H1 (cell line): ENCODE results near the gene SCARF1. TPM values are rescaled to one million over a fixed set of nuclear protein-coding genes. Genes with fewer than 3 reads are reported as not detected.

ENCODE experiments used
- CTCF ChIA-PET: fragments of 300-600 bp; sonication (Branson Sonifier 250); formaldehyde crosslinking; loops from one replicate; lab custom pipeline; 2021; ENCODE audit not compliant: partially characterized antibody; lab: Charles Lee
- POLR2A ChIA-PET: fragments of 300-600 bp; sonication (Branson Sonifier 250); formaldehyde crosslinking; loops from one replicate; lab custom pipeline; 2021; ENCODE audit warnings: inconsistent platforms; ENCODE audit not compliant: partially characterized antibody; lab: Charles Lee
- DNase-seq, 2 experiments: peaks; one replicate each; pipeline versions ENCODE4 v3.0.0 to v3.0.0-alpha.2; 2010 to 2022; ENCODE audit warnings: low spot score in 2 of 2, low read depth in 1 of 2, mixed read lengths in 1 of 2
- FAIRE-seq: peaks from 2 replicates; lab custom pipeline; 2011; peaks lifted over from hg19 to GRCh38; lab: Jason Lieb, UNC
- H2AFZ ChIP-seq: 2 replicates; pipeline ENCODE4 v1.8.1; 2012; ENCODE audit warnings: low read length, inconsistent platforms
- H2AK5ac ChIP-seq: 2 replicates; pipeline ENCODE4 v1.6.1; 2013; ENCODE audit warnings: low read depth, low read length
- H2BK120ac ChIP-seq: replicated peaks from 2 replicates; pipeline ENCODE3; 2013; ENCODE audit warnings: low read depth, low read length, inconsistent platforms
- H2BK12ac ChIP-seq: 2 replicates; pipeline ENCODE4 v1.6.1; 2013; ENCODE audit warnings: low read depth, low read length
- H2BK15ac ChIP-seq: 2 replicates; pipeline ENCODE4 v1.6.1; 2013; ENCODE audit warnings: low read length
- H2BK20ac ChIP-seq: 2 replicates; pipeline ENCODE4 v1.6.1; 2013; ENCODE audit warnings: low read length
- H2BK5ac ChIP-seq: 2 replicates; pipeline ENCODE4 v1.6.1; 2013; ENCODE audit warnings: low read depth, low read length
- H3K14ac ChIP-seq: 2 replicates; pipeline ENCODE4 v1.6.1; 2013; ENCODE audit warnings: inconsistent platforms; ENCODE audit not compliant: insufficient read length
- H3K18ac ChIP-seq: 2 replicates; pipeline ENCODE4 v1.6.1; 2013; ENCODE audit warnings: low read length; ENCODE audit errors: extremely low read depth
- H3K23ac ChIP-seq: 2 replicates; pipeline ENCODE4 v1.6.1; 2013; ENCODE audit warnings: inconsistent platforms; ENCODE audit not compliant: insufficient read length
- H3K23me2 ChIP-seq: 2 replicates; pipeline ENCODE4 v1.6.1; 2013; ENCODE audit warnings: low read depth, low read length
- H3K27ac ChIP-seq: 2 replicates; pipeline ENCODE4 v1.6.1; 2011; ENCODE audit warnings: low read depth, low read length, inconsistent platforms
- H3K27me3 ChIP-seq, 4 experiments: replicated peaks in 1 of 4; 1 replicate in 1 of 4; 2 replicates in 3 of 4; pipeline versions ENCODE4 v1.6.1 to v1.8.1; 2011 to 2013; ENCODE audit warnings: low read length in 3 of 4, mild to moderate bottlenecking in 3 of 4, inconsistent platforms in 2 of 4, mixed read lengths in 2 of 4, moderate library complexity in 1 of 4; ENCODE audit not compliant: control insufficient read depth in 3 of 4, insufficient read depth in 3 of 4; ENCODE audit errors: extremely low read depth in 1 of 4
- H3K36me3 ChIP-seq, 4 experiments: 2 replicates each; pipeline versions ENCODE4 v1.6.1 to v1.8.1; 2011 to 2013; ENCODE audit warnings: mild to moderate bottlenecking in 4 of 4, low read length in 3 of 4, moderate library complexity in 2 of 4, control low read depth in 1 of 4, inconsistent platforms in 1 of 4; ENCODE audit not compliant: insufficient read depth in 4 of 4, control insufficient read depth in 2 of 4
- H3K4ac ChIP-seq: replicated peaks from 2 replicates; pipeline ENCODE3; 2013; ENCODE audit warnings: low read length, low read depth, mixed read lengths, inconsistent platforms; ENCODE audit not compliant: insufficient read length
- H3K4me1 ChIP-seq, 4 experiments: replicated peaks in 1 of 4; 1 replicate in 1 of 4; 2 replicates in 3 of 4; pipeline versions ENCODE4 v1.6.1 to v1.8.1; 2011 to 2013; ENCODE audit warnings: low read length in 3 of 4, inconsistent platforms in 2 of 4, mixed read lengths in 1 of 4; ENCODE audit not compliant: insufficient read depth in 4 of 4, control insufficient read depth in 3 of 4
- H3K4me2 ChIP-seq, 2 experiments: 2 replicates each; pipeline versions ENCODE4 v1.6.1 to v1.8.1; 2011 to 2013; ENCODE audit warnings: low read depth in 2 of 2, low read length in 2 of 2, control low read depth in 1 of 2, inconsistent platforms in 1 of 2, mild to moderate bottlenecking in 1 of 2; ENCODE audit not compliant: insufficient read depth in 1 of 2
- H3K4me3 ChIP-seq, 4 experiments: fragments of 200-600, 300-600 bp in 1 of 4; sonication (generic), shearing (Covaris generic), sonication (Bioruptor Twin) in 1 of 4; 2 replicates each; pipeline versions ENCODE4 v1.5.1 to v1.8.1; 2011 to 2016; ENCODE audit warnings: low read length in 4 of 4, low read depth in 3 of 4, control low read depth in 2 of 4, inconsistent platforms in 2 of 4, mild to moderate bottlenecking in 2 of 4, mixed read lengths in 1 of 4, moderate library complexity in 1 of 4; ENCODE audit not compliant: insufficient read depth in 2 of 4; ENCODE audit errors: extremely low read depth in 1 of 4
- H3K56ac ChIP-seq: replicated peaks from 2 replicates; pipeline ENCODE3; 2013; ENCODE audit warnings: low read depth, mild to moderate bottlenecking, mixed read lengths, low read length, inconsistent platforms; ENCODE audit not compliant: insufficient read length
- H3K79me1 ChIP-seq: 2 replicates; pipeline ENCODE4 v1.6.1; 2013; ENCODE audit warnings: low read depth, low read length, control low read depth
- H3K79me2 ChIP-seq, 2 experiments: 2 replicates each; pipeline versions ENCODE4 v1.6.1 to v1.8.1; 2012 to 2013; ENCODE audit warnings: low read length in 2 of 2, mild to moderate bottlenecking in 2 of 2, inconsistent platforms in 1 of 2; ENCODE audit not compliant: insufficient read depth in 2 of 2, control insufficient read depth in 1 of 2
- H3K9ac ChIP-seq, 4 experiments: replicated peaks in 1 of 4; 1 replicate in 1 of 4; 2 replicates in 3 of 4; pipeline versions ENCODE4 v1.6.1 to v1.8.1; 2011 to 2013; ENCODE audit warnings: low read depth in 3 of 4, low read length in 3 of 4, control low read depth in 2 of 4, mild to moderate bottlenecking in 2 of 4, moderate library complexity in 2 of 4, inconsistent platforms in 1 of 4; ENCODE audit errors: extremely low read depth in 1 of 4
- H3K9me3 ChIP-seq, 2 experiments: 2 replicates each; pipeline versions ENCODE4 v1.6.1 to v1.8.1; 2012 to 2013; ENCODE audit warnings: mild to moderate bottlenecking in 2 of 2, moderate library complexity in 2 of 2, control low read depth in 1 of 2, inconsistent platforms in 1 of 2, low read depth in 1 of 2, low read length in 1 of 2, mixed read lengths in 1 of 2; ENCODE audit not compliant: insufficient read depth in 2 of 2
- H4K20me1 ChIP-seq, 2 experiments: replicated peaks in 1 of 2; 2 replicates each; pipeline versions ENCODE3 to v1.8.1; 2011 to 2013; ENCODE audit warnings: inconsistent platforms in 2 of 2, low read length in 2 of 2, mild to moderate bottlenecking in 1 of 2; ENCODE audit not compliant: insufficient read depth in 2 of 2, control insufficient read depth in 1 of 2
- H4K5ac ChIP-seq: 2 replicates; pipeline ENCODE4 v1.6.1; 2013; ENCODE audit warnings: low read length, low read depth, mixed read lengths, inconsistent platforms; ENCODE audit not compliant: insufficient read length
- H4K8ac ChIP-seq: 2 replicates; pipeline ENCODE4 v1.8.0; 2013; ENCODE audit warnings: mild to moderate bottlenecking, moderate library complexity, low read length, inconsistent platforms; ENCODE audit not compliant: insufficient read depth; ENCODE audit errors: extremely low read depth
- H4K91ac ChIP-seq: replicated peaks from 2 replicates; pipeline ENCODE3; 2013; ENCODE audit warnings: low read length, mixed read lengths, inconsistent platforms; ENCODE audit not compliant: insufficient read length
- CEBPB ChIP-seq: IDR thresholded peaks from 2 replicates; pipeline ENCODE4 v1.6.1; 2012; ENCODE audit warnings: low read depth, low read length
- GABPA ChIP-seq: IDR thresholded peaks from 2 replicates; pipeline ENCODE4 v1.6.1; 2011; ENCODE audit warnings: mild to moderate bottlenecking, low read length, moderate library complexity, borderline replicate concordance; ENCODE audit not compliant: insufficient read depth
- SRF ChIP-seq: IDR thresholded peaks from 2 replicates; pipeline ENCODE4 v1.6.1; 2011; ENCODE audit warnings: mild to moderate bottlenecking, low read depth, low read length, moderate library complexity
- WGBS, 2 experiments: shearing (Covaris generic) in 1 of 2; methylation state at CpG; one replicate each; pipeline versions ENCODE4 v1.1.6 to v1.1.7; 2013 to 2015; ENCODE audit warnings: low lambda C conversion rate in 2 of 2, mixed read lengths in 2 of 2, inconsistent platforms in 1 of 2, low coverage in 1 of 2, missing lambda C conversion rate in 1 of 2; ENCODE audit not compliant: insufficient replicate concordance in 2 of 2, insufficient coverage in 1 of 2, insufficient read length in 1 of 2; ENCODE audit errors: extremely low coverage in 1 of 2, missing lambda C conversion rate in 1 of 2; 5-methylcytosine and 5-hydroxymethylcytosine counted together
- polyA plus RNA-seq, 7 experiments: library from polyadenylated mRNA; depleted of rRNA in 3 of 7; stranded (reverse) in 5 of 7; unstranded in 2 of 7; fragments of >200 nt in 5 of 7; fragments of 200-250 nt in 2 of 7; gene quantifications; 1 replicate in 5 of 7; 2 replicates in 1 of 7; 4 replicates in 1 of 7; pipeline versions ENCODE4 v1.2.1 to v1.2.3, GENCODE V29; 2011 to 2013; ENCODE audit warnings: missing spikeins in 2 of 7, mixed read lengths in 2 of 7
- total RNA-seq: library from RNA; stranded (reverse); fragmentation: NEBNext Ultra II Directional; extraction: Animal tissue kit (Norgen Biotek cat#: 25700); gene quantifications from 2 replicates; pipeline ENCODE4 v1.2.1, GENCODE V29; 2021

Gene SCARF1
- total and polyA plus RNA-seq, 2 of the 8 experiments (the other 6 are each of a cell fraction or from before 2014, with no cell fraction given) = 1.1 to 1.6 TPM

DNA sequence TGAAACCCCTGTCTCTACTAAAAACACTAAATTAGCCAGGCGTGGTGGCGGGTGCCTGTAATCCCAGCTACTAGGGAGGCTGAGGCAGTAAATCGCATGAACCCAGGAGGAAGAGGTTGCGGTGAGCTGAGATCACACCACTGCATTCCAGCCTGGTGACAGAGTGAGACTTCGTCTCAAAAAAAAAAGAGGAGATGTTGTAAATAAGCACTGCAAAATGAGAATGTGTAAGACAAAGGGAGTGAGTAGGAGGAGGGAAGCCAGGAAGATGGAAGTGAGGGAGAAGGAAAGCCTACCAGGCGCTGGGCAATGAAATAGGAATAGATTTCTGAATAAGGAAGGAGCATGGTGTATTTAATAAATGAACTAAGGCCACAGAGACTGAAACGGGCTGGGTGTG is 47.8 kb upstream of the SCARF1 start:
- Histone ChIP-seq H3K56ac (no peak overlapping the region), H4K20me1 (no peaks in the 10 kb centered on the region), H3K4me3 (no peak overlapping the region), H3K9ac (no peak overlapping the region), H4K8ac (no peak overlapping the region), H2BK120ac (no peak overlapping the region), H3K4me1 (no peaks in the 10 kb centered on the region), H2AFZ (no peak overlapping the region), H2AK5ac (no peak overlapping the region), H3K79me2 (no peaks in the 10 kb centered on the region), H3K27ac (no peak overlapping the region), H4K91ac (no peak overlapping the region), H2BK12ac (no peak overlapping the region), H3K9me3 (peaks cover 0 to 12% of the 10 kb centered on the region in 2 experiments; a peak in 1 of 4 replicates), H3K4ac (no peak overlapping the region), H4K5ac (no peak overlapping the region), H3K79me1 (no peaks in the 10 kb centered on the region), H3K14ac (no peak overlapping the region), H2BK5ac (no peak overlapping the region), H3K4me2 (no peak overlapping the region), H3K23me2 (no peaks in the 10 kb centered on the region), H3K23ac (no peak overlapping the region), H3K27me3 (no peaks in the 10 kb centered on the region), H3K36me3 (no peaks in the 10 kb centered on the region), H2BK20ac (no peak overlapping the region), H3K18ac (no peak overlapping the region), H2BK15ac (no peak overlapping the region)
- DNase-seq = no peak
- WGBS, 2 experiments = 85% methylated on average over 7 of the region's 7 CpGs; no CpG with 5 or more reads in 1 of the 2 experiments
- ChIA-PET POLR2A (no interaction called here), CTCF (no interaction called here)
- FAIRE-seq = no peak
- no peak for TF ChIP-seq CEBPB
- TF ChIP-seq GABPA = no peak
- TF ChIP-seq SRF = no peak
